GM18499 (cell line): Measurements from ENCODE around the gene F8.
"Not testable (repeated sequence)": the region's sequence is repeated elsewhere in the genome, so short reads cannot be mapped to it uniquely, and the experiment has no call there.

ENCODE experiments used
- ATAC-seq: cut with Tn5 transposase; IDR thresholded peaks from one replicate; pipeline ENCODE4 v1.9.1; 2021; ENCODE audit warnings: moderate number of reproducible peaks; ENCODE audit not compliant: insufficient read depth, unreplicated experiment

The F8 gene

GRCh38 chrX:154821523-154821922 is 201.0 kb downstream of the F8 start:
- ATAC-seq, result no peak

GRCh38 chrX:154819771-154820341 is 202.7 kb downstream of the F8 start:
- no peak for ATAC-seq

GRCh38 chrX:154818916-154819770 is 203.4 kb downstream of the F8 start:
- ATAC-seq, result no peak

- not testable (repeated sequence) for ATAC-seq
Observed at GRCh38 chrX:154817048-154817618, 205.4 kb downstream of the F8 start.

GRCh38 chrX:154816326-154816898 is 206.1 kb downstream of the F8 start:
- not testable (repeated sequence) for ATAC-seq

GRCh38 chrX:154815274-154815818 is 207.2 kb downstream of the F8 start:
- ATAC-seq, result no peak

GRCh38 chrX:154813801-154814200 is 208.7 kb downstream of the F8 start:
- no peak for ATAC-seq

- ATAC-seq, result no peak
Observed at GRCh38 chrX:154812341-154813101, 210.0 kb downstream of the F8 start.

- no peak for ATAC-seq
Observed at GRCh38 chrX:154809939-154810665, 212.4 kb downstream of the F8 start.

- no peak for ATAC-seq
Observed at GRCh38 chrX:154806837-154807501, 215.6 kb downstream of the F8 start.

- no peak for ATAC-seq
Observed at GRCh38 chrX:154805696-154806091, 216.8 kb downstream of the F8 start.

GRCh38 chrX:154804957-154805695 is 217.4 kb downstream of the F8 start, which contains the start of gene MPP1:
MPP1 (minus strand) TSS chrX:154805485; CDS start chrX:154805373, 112 bp downstream.
- ATAC-seq, result no peak

GRCh38 chrX:154804261-154804956 is 218.1 kb downstream of the F8 start:
- no peak for ATAC-seq

GRCh38 chrX:154802947-154803346 is 219.6 kb downstream of the F8 start:
- no peak for ATAC-seq

- no peak for ATAC-seq
Observed at GRCh38 chrX:154800478-154801210, 221.9 kb downstream of the F8 start.

GRCh38 chrX:154799556-154800348 is 222.8 kb downstream of the F8 start:
- no peak for ATAC-seq
